ENCODE data around the gene UPK1A. TPM values are rescaled to one million over a fixed set of nuclear protein-coding genes. Genes with fewer than 3 reads are reported as not detected.
A peak's percentile ranks its signal among the peaks of the same experiment; 100 is the strongest.
"Not testable (repeated sequence)": the region's sequence is repeated elsewhere in the genome, so short reads cannot be mapped to it uniquely, and the experiment has no call there.

UPK1A gene
- total RNA-seq, 1 donor from 2014 or later: not detected

DNA sequence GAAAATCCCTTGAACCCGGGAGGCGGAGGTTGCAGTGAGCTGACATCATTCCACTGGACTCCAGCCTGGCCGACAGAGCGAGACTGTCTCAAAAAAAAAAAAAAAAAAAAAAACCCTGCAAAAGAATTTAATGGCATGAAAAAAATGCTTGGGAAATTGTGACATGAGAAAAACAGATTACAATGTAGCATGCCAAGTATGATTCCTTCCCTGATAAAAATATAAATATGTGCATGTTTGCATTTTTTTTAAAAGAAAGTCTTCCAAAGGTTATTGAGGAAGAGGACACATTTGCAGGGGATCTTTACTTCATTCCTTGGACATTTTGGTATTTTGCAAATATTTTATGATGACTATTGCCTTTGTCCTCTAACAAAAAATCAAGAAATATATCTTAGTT, 23.5 kb downstream of the UPK1A start:
- DNase-seq (ENCODE audit: low read depth in 2 of 2): no peak

- not testable (repeated sequence) for DNase-seq (ENCODE audit: low read depth in 2 of 2)
Measured at GRCh38 chr19:35691106-35691505, 24.8 kb downstream of the UPK1A start.

GRCh38 chr19:35692010-35692409, 25.7 kb downstream of the UPK1A start:
- DNase-seq (ENCODE audit: low read depth in 2 of 2): no peak

DNA sequence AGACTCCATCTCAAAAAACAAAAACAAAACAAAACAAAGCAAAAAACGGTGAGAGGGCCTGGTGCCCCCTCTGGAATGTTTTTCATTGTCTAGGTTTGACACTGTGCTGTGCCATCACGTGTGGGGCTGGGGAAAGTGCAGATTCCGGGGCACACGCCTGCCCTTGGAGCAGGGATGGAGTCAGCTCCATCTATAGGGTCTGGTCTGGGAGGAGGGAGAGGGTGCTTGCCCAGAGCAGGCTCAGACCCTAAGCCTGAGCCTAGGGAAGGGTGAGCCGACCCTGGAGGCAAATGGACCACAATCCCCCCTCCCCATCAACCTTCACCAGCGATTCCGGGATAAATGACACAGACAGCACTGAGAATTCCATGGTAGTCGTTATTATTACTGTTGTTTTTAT, 27.1 kb downstream of the UPK1A start:
- DNase-seq (ENCODE audit: low read depth in 2 of 2): no peak

- DNase-seq (ENCODE audit: low read depth in 2 of 2): peak; percentile 84 to 89
Measured at GRCh38 chr19:35693835-35694599, 27.7 kb downstream of the UPK1A start.

DNA sequence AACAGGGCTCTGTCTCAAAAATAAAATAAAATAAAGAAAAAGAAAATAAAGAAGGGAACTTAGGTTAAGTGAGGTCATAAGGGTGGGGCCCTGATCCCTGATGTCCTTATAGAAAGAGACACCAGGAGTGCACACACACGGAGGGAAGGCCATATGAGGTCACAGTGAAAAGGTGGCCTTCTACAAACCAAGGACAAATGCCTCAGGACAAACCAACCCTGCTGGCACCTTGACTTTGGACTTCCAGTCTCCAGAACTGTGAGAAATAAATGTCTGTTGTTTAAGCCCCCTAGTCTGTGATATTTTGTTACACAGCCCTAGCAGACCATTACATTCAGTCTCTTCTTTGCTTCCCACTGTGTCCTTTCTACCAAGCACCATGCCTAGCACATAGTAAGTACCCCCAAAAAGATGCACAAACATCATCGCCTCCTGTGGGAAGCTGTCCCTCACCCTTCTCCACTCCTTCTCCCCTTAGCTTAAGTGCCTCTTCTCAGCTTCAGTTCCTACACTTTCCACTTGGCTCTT, 29.6 kb downstream of the UPK1A start:
- no peak for DNase-seq (ENCODE audit: low read depth in 2 of 2)

DNA sequence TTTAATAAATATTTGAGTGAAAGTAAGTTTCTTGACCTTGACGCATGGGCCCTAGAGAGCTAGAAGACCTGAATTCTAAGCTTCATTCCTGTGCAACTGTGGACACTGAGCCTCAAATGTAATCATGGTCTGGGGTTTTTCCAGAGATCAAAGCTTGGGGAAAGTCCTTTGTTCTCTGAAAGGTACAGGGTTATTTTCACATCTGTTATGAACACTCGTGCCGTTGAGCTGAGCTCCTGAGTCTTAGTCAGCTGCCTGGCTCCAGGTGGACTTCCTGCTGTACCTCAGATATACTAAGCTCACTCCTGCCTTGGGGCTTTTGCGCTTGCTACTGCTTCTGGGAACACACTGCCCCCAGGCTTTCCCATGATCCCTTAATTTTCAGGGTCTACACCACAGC, 30.5 kb downstream of the UPK1A start:
- DNase-seq (ENCODE audit: low read depth in 2 of 2): no peak

GRCh38 chr19:35702223-35703012, 36.1 kb downstream of the UPK1A start:
- peak; percentile 98 for DNase-seq (ENCODE audit: low read depth in 2 of 2)

DNA sequence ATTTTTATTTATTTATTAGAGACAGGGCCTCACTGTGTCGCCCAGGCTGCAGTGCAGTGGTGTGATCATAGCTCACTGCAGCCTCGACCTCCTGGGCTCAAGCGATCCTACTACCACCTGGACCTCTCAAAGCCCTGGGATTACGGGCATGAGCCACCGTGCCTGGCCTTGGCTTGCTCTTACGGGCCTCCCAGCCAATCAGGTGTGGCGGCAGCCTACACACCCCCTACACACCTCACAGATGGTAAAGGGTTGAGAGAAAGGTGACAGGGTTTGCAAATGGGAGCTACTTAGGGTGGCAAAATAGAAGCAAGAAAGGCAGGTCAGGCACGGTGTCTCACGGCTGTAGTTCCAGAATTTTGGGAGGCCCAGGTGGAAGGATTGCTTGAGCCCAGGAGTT, 37.0 kb downstream of the UPK1A start:
- DNase-seq (ENCODE audit: low read depth in 2 of 2): no peak

- DNase-seq (ENCODE audit: low read depth in 2 of 2): peak; percentile 80 to 83
Measured at GRCh38 chr19:35704218-35704617, 37.9 kb downstream of the UPK1A start, which contains the start of gene ZBTB32. ZBTB32 (plus strand) TSS chr19:35704558; CDS start chr19:35714627, 10,069 bp downstream.

DNA sequence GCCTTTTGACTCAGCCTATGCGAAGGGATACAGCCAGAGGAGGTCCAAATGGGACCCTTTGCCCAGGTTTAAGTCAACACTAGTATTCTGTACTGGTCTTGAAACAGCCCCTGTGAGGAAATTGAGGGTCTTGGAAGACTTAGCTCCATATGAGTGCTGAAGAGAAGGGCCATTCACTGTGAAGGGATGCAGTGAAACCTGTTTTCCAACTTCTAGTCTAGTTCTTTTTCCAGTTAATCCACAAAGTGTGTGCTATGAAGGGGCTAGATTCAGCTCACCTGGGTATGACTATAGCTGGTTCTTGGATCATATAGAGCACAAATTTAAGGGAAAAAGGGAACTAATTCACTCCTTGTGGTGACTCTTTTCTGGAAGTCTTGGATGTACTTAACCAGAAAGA, 42.1 kb downstream of the UPK1A start:
- no peak for DNase-seq (ENCODE audit: low read depth in 2 of 2)

DNA sequence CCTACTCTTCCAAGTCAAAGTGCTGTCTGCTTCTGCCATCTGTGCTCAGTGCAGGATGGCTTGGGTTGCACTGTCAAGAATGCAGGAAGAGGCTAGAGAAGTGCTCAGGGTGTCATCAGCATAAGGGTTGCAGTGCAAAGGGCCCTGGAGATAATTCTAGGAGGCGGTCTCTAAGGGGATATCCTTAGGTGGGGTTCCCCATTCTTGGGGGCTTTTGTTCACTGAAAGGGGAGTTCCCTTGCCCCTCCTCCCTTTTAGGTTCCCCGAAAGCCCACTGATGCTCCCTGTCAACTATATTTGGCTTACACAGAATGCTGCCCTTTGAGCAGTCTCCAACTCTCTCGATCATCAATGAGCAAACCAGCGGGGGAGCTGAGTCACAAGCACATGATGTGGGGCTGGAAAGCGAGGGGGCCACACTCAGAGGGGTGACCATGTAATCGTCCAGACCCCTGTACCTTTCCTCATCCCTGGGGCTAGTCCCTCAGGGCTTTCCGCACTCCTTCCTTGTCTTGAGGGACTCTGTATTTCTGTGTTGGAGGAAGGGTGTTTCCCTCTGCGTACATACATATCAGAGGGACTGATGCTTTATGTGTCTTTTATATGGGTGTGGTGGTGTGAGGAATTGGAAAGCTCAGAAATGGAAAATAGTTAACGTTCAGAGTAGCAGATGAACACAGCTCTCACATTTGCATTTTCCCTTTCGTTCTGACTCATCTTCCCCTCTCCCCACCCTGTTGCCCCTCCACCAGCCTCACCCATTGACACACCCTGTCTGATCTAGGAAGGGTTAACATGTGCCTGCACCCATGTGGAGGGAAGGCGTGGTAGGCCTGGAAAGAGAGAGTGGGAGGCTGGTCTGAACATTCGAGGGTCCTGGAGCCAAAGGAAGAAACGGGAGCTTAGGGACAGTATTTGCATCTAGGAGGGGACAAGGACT, 44.7 kb downstream of the UPK1A start:
- DNase-seq (ENCODE audit: low read depth in 2 of 2): no peak

DNA sequence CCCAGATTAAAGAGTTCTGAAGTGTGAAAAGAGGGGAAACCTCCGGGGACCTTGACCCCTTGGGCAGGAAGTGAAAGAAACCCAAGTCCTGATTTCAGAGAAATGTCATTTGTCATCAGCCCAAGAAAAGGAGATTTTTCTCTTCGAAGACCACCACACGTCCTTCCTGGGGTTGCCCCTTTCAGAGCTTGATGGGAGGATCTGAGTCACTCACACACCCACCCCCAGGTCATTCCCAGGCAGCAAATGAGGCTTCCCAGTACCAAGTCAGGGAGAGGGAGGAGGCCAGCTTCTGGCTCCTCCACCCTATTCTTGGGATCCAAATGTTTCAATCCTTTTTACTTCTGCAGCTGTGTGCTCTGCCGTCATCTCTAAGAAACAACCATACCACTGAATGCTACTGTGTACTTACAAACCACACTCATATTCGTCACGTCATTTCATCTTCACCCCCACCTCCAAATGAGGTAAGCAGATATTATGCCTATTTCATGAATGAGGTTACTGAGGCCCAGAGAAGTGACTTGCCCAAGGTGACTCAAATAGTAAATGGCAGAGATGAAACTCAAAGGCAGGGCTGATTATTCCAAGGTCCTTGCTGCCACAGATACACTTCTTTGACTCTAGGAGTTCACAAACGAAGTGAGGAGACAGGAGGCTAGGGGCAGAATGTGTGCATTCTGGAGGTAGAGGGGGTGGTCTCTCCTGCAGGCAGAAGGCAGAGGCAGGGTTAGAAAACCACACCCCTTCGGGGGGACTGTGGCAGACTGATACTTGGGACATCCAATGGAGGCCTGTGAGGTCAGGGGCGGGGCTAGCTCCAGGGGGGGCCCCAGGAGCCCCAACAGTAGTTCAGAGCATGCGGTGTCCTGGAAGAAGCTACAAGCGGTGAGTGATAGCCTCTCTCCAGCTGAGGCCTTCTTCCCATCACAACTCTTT, 46.5 kb downstream of the UPK1A start:
- no peak for DNase-seq (ENCODE audit: low read depth in 2 of 2)

DNA sequence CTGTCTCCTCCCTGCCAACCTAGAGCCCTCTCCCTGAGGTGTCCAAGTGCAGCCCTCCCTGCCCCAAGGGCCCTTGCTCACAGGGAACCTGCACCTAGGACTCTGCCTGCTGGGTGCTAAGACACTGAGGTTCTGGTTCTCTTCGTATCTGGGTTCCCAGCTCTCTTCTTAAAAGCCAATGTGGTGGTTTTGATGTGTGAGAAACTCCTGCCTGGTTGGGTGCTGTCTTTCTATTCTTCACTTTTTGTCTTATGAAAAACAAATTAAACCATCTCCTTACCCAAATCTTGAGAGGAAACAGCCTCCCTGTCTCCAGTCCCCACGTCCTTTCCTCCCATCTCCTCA, 47.2 kb downstream of the UPK1A start:
- no peak for DNase-seq (ENCODE audit: low read depth in 2 of 2)

GRCh38 chr19:35713904-35714495, 47.7 kb downstream of the UPK1A start:
- no peak for DNase-seq (ENCODE audit: low read depth in 2 of 2)

DNA sequence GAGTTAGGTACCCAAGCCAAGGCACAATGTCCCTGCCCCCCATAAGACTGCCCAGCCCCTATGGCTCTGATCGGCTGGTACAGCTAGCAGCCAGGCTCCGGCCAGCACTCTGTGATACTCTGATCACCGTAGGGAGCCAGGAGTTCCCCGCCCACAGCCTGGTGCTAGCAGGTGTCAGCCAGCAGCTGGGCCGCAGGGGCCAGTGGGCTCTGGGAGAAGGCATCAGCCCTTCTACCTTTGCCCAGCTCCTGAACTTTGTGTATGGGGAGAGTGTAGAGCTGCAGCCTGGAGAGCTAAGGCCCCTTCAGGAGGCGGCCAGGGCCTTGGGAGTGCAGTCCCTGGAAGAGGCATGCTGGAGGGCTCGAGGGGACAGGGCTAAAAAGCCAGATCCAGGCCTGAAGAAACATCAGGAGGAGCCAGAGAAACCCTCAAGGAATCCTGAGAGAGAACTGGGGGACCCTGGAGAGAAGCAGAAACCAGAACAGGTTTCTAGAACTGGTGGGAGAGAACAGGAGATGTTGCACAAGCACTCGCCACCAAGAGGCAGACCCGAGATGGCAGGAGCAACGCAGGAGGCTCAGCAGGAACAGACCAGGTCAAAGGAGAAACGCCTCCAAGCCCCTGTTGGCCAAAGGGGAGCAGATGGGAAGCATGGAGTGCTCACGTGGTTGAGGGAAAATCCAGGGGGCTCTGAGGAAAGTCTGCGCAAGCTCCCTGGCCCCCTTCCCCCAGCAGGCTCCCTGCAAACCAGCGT, 48.5 kb downstream of the UPK1A start:
- no peak for DNase-seq (ENCODE audit: low read depth in 2 of 2)

- DNase-seq (ENCODE audit: low read depth in 2 of 2): no peak
Measured at GRCh38 chr19:35715355-35715809, 49.1 kb downstream of the UPK1A start.

DNA sequence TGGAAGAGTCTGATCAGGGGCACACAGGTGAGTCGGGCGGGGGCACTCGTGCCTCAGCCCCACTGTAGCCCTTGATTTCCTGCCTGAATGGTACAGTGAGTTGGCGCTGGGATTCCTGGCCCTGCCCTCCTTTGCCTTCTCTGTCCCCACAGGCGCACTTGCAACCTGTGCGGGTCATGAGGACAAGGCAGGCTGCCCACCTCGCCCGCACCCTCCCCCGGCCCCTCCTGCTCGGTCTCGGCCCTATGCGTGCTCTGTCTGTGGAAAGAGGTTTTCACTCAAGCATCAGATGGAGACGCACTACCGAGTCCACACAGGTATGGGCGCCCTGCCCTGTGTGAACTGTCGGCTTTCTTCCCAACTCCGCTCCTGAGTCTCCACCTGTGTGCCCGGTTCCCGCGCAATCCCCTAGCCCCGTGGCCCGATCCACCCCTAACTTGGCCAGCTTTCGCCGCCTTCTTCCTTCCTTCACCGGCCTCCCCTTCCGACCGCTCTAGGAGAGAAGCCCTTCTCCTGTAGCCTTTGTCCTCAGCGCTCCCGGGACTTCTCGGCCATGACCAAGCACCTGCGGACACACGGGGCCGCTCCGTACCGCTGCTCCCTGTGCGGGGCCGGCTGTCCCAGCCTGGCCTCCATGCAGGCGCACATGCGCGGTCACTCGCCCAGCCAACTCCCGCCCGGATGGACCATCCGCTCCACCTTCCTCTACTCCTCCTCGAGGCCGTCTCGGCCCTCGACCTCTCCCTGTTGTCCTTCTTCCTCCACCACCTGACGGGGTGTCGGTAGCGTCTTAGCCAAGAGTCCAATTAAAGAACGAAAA, 49.9 kb downstream of the UPK1A start:
- DNase-seq (ENCODE audit: low read depth in 2 of 2): peak; percentile 41 to 60

All from lung microvascular endothelial cell (primary cell).